GM23338 (cell line): Measurements from ENCODE around the gene PDE4D. TPM values are rescaled to one million over a fixed set of nuclear protein-coding genes. Genes with fewer than 3 reads are reported as not detected.

ENCODE experiments used
- ATAC-seq: fragments of 200-7000 bp; cut with Tn5 transposase; 3 replicates; pipeline ENCODE4 v1.9.1; 2020
- DNase-seq: peaks from one replicate; pipeline ENCODE4 v3.0.0-alpha.2; 2015; ENCODE audit warnings: low spot score
- H2AFZ ChIP-seq: fragments of 200-600 bp; sonication (generic); 2 replicates; pipeline ENCODE4 v1.8.0; 2016; ENCODE audit warnings: antibody characterized with exemption, mild to moderate bottlenecking, moderate library complexity
- H3F3A ChIP-seq: fragments of 200-600 bp; sonication (generic); replicated peaks from 2 replicates; pipeline ENCODE4 v1.8.0; 2017; ENCODE audit warnings: antibody characterized with exemption, mixed run types, low read depth
- H3K27ac ChIP-seq: fragments of 200-600 bp; sonication (generic); 2 replicates; pipeline ENCODE4 v1.6.1; 2016; ENCODE audit warnings: low read depth
- H3K27me3 ChIP-seq: fragments of 200-600 bp; sonication (generic); 2 replicates; pipeline ENCODE4 v1.8.0; 2016; ENCODE audit warnings: mild to moderate bottlenecking, mixed run types, moderate library complexity; ENCODE audit not compliant: insufficient read depth
- H3K36me3 ChIP-seq: fragments of 200-600 bp; sonication (generic); 2 replicates; pipeline ENCODE4 v1.8.0; 2016; ENCODE audit warnings: mild to moderate bottlenecking; ENCODE audit not compliant: insufficient read depth
- H3K4me1 ChIP-seq: fragments of 200-600 bp; sonication (generic); 2 replicates; pipeline ENCODE4 v1.8.0; 2016; ENCODE audit warnings: mild to moderate bottlenecking, moderate library complexity; ENCODE audit not compliant: insufficient read depth
- H3K4me2 ChIP-seq: fragments of 200-600 bp; sonication (generic); 2 replicates; pipeline ENCODE4 v1.7.1; 2017; ENCODE audit warnings: mixed run types
- H3K4me3 ChIP-seq: fragments of 200-600 bp; sonication (generic); 2 replicates; pipeline ENCODE4 v1.6.1; 2016; ENCODE audit warnings: mixed run types
- H3K79me2 ChIP-seq: fragments of 200-600 bp; sonication (generic); replicated peaks from 2 replicates; pipeline ENCODE4 v1.8.0; 2017; ENCODE audit warnings: mild to moderate bottlenecking; ENCODE audit not compliant: insufficient read depth
- H3K9me2 ChIP-seq: fragments of 200-600 bp; sonication (generic); 2 replicates; pipeline ENCODE4 v1.8.0; 2017; ENCODE audit not compliant: insufficient read depth
- H4K20me1 ChIP-seq: fragments of 200-600 bp; sonication (generic); replicated peaks from 2 replicates; pipeline ENCODE4 v1.8.0; 2017; ENCODE audit warnings: mild to moderate bottlenecking; ENCODE audit not compliant: insufficient read depth
- H3K27ac Mint-ChIP-seq: 2 replicates; pipeline ENCODE4 v1.8.0; 2020; ENCODE audit warnings: inconsistent platforms, mild to moderate bottlenecking, moderate library complexity, mixed read lengths
- H3K27me3 Mint-ChIP-seq: 3 replicates; pipeline ENCODE4 v1.8.0; 2022; ENCODE audit warnings: low read depth, mild to moderate bottlenecking, moderate library complexity, mixed read lengths, inconsistent platforms; ENCODE audit not compliant: insufficient read depth, poor library complexity
- H3K36me3 Mint-ChIP-seq: 3 replicates; pipeline ENCODE4 v1.8.0; 2021; ENCODE audit warnings: low read depth, mild to moderate bottlenecking, inconsistent platforms, moderate library complexity, mixed read lengths
- H3K4me1 Mint-ChIP-seq: 3 replicates; pipeline ENCODE4 v1.8.0; 2020; ENCODE audit warnings: mild to moderate bottlenecking, inconsistent platforms, mixed read lengths
- H3K4me3 Mint-ChIP-seq: 3 replicates; pipeline ENCODE4 v1.8.0; 2021; ENCODE audit warnings: moderate library complexity, mild to moderate bottlenecking, inconsistent platforms, mixed read lengths
- H3K9me3 Mint-ChIP-seq: 3 replicates; pipeline ENCODE4 v1.8.0; 2020; ENCODE audit warnings: moderate library complexity, mild to moderate bottlenecking, inconsistent platforms, mixed read lengths
- CREB1 ChIP-seq: fragments of 250-450 bp; sonication (Bioruptor Pico); IDR thresholded peaks from 2 replicates; pipeline ENCODE4 v1.5.0; 2020; ENCODE audit warnings: low read depth, mild to moderate bottlenecking, moderate library complexity
- CTCF ChIP-seq, 2 experiments: fragments of 200-600 bp in 1 of 2; sonication (generic) in 1 of 2; conservative IDR thresholded peaks; 2 replicates each; pipeline versions ENCODE4 v1.5.1 to v1.6.1; 2016 to 2017; ENCODE audit warnings: antibody characterized with exemption in 2 of 2, low read depth in 2 of 2, mild to moderate bottlenecking in 2 of 2, moderate library complexity in 1 of 2
- ETS1 ChIP-seq: IDR thresholded peaks from 2 replicates; pipeline ENCODE4 v1.6.1; 2016; ENCODE audit warnings: antibody characterized with exemption
- EZH2 ChIP-seq: fragments of 200-600 bp; sonication (generic); IDR thresholded peaks from one replicate; pipeline ENCODE4 v1.8.0; 2017; ENCODE audit warnings: antibody characterized with exemption, mild to moderate bottlenecking, low read depth; ENCODE audit not compliant: unreplicated experiment
- EZH2phosphoT487 ChIP-seq: fragments of 200-600 bp; sonication (generic); IDR thresholded peaks from one replicate; pipeline ENCODE4 v1.8.1; 2018; ENCODE audit warnings: antibody characterized with exemption; ENCODE audit not compliant: unreplicated experiment
- JUNB ChIP-seq: IDR thresholded peaks from one replicate; pipeline ENCODE4 v1.6.1; 2016; ENCODE audit warnings: antibody characterized with exemption; ENCODE audit not compliant: unreplicated experiment
- NANOG ChIP-seq: IDR thresholded peaks from 2 replicates; pipeline ENCODE4 v1.6.1; 2016; ENCODE audit warnings: antibody characterized with exemption, borderline replicate concordance
- POLR2AphosphoS5 ChIP-seq: IDR thresholded peaks from 2 replicates; pipeline ENCODE4 v1.6.1; 2016; ENCODE audit warnings: antibody characterized with exemption, low read depth
- STAT1 ChIP-seq: IDR thresholded peaks from one replicate; pipeline ENCODE4 v1.6.1; 2016; ENCODE audit warnings: antibody characterized with exemption; ENCODE audit not compliant: unreplicated experiment
- ZNF114 ChIP-seq: fragments of 250-450 bp; sonication (Bioruptor Pico); IDR thresholded peaks from 2 replicates; pipeline ENCODE4 v1.5.0; 2020; ENCODE audit warnings: mild to moderate bottlenecking, moderate library complexity
- ZNF331 ChIP-seq: fragments of 250-450 bp; sonication (Bioruptor Pico); IDR thresholded peaks from 2 replicates; pipeline ENCODE4 v1.5.0; 2020; ENCODE audit warnings: low read depth, mild to moderate bottlenecking, moderate library complexity
- ZNF462 ChIP-seq: fragments of 250-450 bp; sonication (Bioruptor Pico); IDR thresholded peaks from 2 replicates; pipeline ENCODE4 v1.5.0; 2020; ENCODE audit warnings: mild to moderate bottlenecking, moderate library complexity
- polyA plus RNA-seq: library from polyadenylated mRNA; unstranded; fragments of >200 nt; fragmentation: Nextera tagmentation; extraction: Ambion mirVana; gene quantifications from 2 replicates; pipeline ENCODE4 v1.2.1, GENCODE V29; 2016
- total RNA-seq: library from RNA; depleted of rRNA; stranded (reverse); fragments of >200 nt; shearing (Covaris generic); gene quantifications from 2 replicates; pipeline ENCODE4 v1.2.3, GENCODE V29; 2014
- TF ChIP-seq, protein P1 (sequence below): IDR thresholded peaks from one replicate; pipeline ENCODE4 v1.6.1; 2018; ENCODE audit warnings: antibody characterized with exemption; ENCODE audit not compliant: unreplicated experiment

The PDE4D gene
- total and polyA plus RNA-seq, 2 experiments from 2014 or later, result 2.1 to 4.7 TPM

- Histone ChIP-seq H3K4me2 (no peak overlapping the region), H3K4me3 (no peak overlapping the region), H3K4me1 (0 out of 2 replicates have a peak, but pooled peaks cover 3% of the 10 kb centered on the region), H3K79me2 (no peaks in the 10 kb centered on the region), H3K36me3 (no peaks in the 10 kb centered on the region; the same call in 1 of the 2 replicates), H3K27ac (no peak overlapping the region), H4K20me1 (no peaks in the 10 kb centered on the region), H2AFZ (peak overlapping the region; percentile 73; the same call in 1 of the 2 replicates), H3K9me2 (no peaks in the 10 kb centered on the region), H3K27me3 (no peaks in the 10 kb centered on the region), H3F3A (no peaks in the 10 kb centered on the region)
- H3K4me3 Mint-ChIP-seq, result no peak overlapping the region
- peaks cover 1% of the 10 kb centered on the region for H3K27me3 Mint-ChIP-seq
- TF ChIP-seq JUNB (no peak), ZNF331 (no peak), EZH2 (no peak), CREB1 (CRISPR knock-in tag) (no peak), ZNF462 (CRISPR knock-in tag) (no peak), ETS1 (no peak), EZH2phosphoT487 (no peak), NANOG (no peak), ZNF114 (no peak), CTCF (conservative IDR thresholded peaks at IDR 0.05; ENCODE audit: low read depth in 2 of 2) (no peak), POLR2AphosphoS5 (no peak), STAT1 (no peak)
- TF ChIP-seq, protein P1, sequence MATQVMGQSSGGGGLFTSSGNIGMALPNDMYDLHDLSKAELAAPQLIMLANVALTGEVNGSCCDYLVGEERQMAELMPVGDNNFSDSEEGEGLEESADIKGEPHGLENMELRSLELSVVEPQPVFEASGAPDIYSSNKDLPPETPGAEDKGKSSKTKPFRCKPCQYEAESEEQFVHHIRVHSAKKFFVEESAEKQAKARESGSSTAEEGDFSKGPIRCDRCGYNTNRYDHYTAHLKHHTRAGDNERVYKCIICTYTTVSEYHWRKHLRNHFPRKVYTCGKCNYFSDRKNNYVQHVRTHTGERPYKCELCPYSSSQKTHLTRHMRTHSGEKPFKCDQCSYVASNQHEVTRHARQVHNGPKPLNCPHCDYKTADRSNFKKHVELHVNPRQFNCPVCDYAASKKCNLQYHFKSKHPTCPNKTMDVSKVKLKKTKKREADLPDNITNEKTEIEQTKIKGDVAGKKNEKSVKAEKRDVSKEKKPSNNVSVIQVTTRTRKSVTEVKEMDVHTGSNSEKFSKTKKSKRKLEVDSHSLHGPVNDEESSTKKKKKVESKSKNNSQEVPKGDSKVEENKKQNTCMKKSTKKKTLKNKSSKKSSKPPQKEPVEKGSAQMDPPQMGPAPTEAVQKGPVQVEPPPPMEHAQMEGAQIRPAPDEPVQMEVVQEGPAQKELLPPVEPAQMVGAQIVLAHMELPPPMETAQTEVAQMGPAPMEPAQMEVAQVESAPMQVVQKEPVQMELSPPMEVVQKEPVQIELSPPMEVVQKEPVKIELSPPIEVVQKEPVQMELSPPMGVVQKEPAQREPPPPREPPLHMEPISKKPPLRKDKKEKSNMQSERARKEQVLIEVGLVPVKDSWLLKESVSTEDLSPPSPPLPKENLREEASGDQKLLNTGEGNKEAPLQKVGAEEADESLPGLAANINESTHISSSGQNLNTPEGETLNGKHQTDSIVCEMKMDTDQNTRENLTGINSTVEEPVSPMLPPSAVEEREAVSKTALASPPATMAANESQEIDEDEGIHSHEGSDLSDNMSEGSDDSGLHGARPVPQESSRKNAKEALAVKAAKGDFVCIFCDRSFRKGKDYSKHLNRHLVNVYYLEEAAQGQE, result no peak
- ATAC-seq (no peak), DNase-seq (no peak)
- H3K4me1 Mint-ChIP-seq, result peaks cover 5% of the 10 kb centered on the region; the same call in 2 of the 3 replicates
- peaks cover 9% of the 10 kb centered on the region; the same call in 2 of the 3 replicates for H3K9me3 Mint-ChIP-seq
- no peak overlapping the region for H3K27ac Mint-ChIP-seq
- peaks cover 9% of the 10 kb centered on the region; the same call in 2 of the 3 replicates for H3K36me3 Mint-ChIP-seq
Observed at GRCh38 chr5:59391576-59391975, 501.9 kb downstream of the PDE4D start.
